MM.1S (cell line): ENCODE data around the gene RNF11.

Source experiments
- DNase-seq: peaks from one replicate; pipeline ENCODE4 v3.0.0-alpha.2; 2015
- H2AFZ ChIP-seq: fragments of 300-600 bp; sonication (generic); 2 replicates; pipeline ENCODE4 v1.6.0; 2016; ENCODE audit warnings: antibody characterized with exemption, low read length
- H3F3A ChIP-seq: fragments of 300-600 bp; sonication (generic); 2 replicates; pipeline ENCODE4 v1.6.1; 2016; ENCODE audit warnings: mild to moderate bottlenecking, antibody characterized with exemption, low read length, moderate library complexity, mixed read lengths; ENCODE audit not compliant: insufficient read depth
- H3K27ac ChIP-seq: fragments of 300-600 bp; sonication (generic); 2 replicates; pipeline ENCODE4 v1.5.1; 2016; ENCODE audit warnings: mild to moderate bottlenecking, low read length
- H3K27me3 ChIP-seq: fragments of 300-600 bp; sonication (generic); replicated peaks from 2 replicates; pipeline ENCODE4 v1.6.0; 2016; ENCODE audit warnings: low read length; ENCODE audit not compliant: insufficient read depth
- H3K36me3 ChIP-seq: fragments of 300-600 bp; sonication (generic); replicated peaks from 2 replicates; pipeline ENCODE4 v1.6.1; 2016; ENCODE audit warnings: mild to moderate bottlenecking, low read length, mixed read lengths; ENCODE audit not compliant: insufficient read depth
- H3K4me1 ChIP-seq: fragments of 300-600 bp; sonication (generic); 2 replicates; pipeline ENCODE4 v1.6.1; 2016; ENCODE audit warnings: low read length, mixed read lengths
- H3K4me2 ChIP-seq: fragments of 300-600 bp; sonication (generic); 2 replicates; pipeline ENCODE4 v1.6.0; 2016; ENCODE audit warnings: low read depth, low read length
- H3K4me3 ChIP-seq: fragments of 300-600 bp; sonication (generic); 2 replicates; pipeline ENCODE4 v1.5.1; 2016; ENCODE audit warnings: low read length, mixed read lengths
- H3K79me2 ChIP-seq: fragments of 300-600 bp; sonication (generic); 2 replicates; pipeline ENCODE4 v1.6.1; 2016; ENCODE audit warnings: mixed run types, low read length, mixed read lengths
- H3K9ac ChIP-seq: fragments of 300-600 bp; sonication (generic); 2 replicates; pipeline ENCODE4 v1.6.1; 2016; ENCODE audit warnings: low read length, mixed read lengths
- H3K9me2 ChIP-seq: fragments of 300-600 bp; sonication (generic); replicated peaks from 2 replicates; pipeline ENCODE4 v1.6.1; 2016; ENCODE audit warnings: mild to moderate bottlenecking, low read length, mixed read lengths; ENCODE audit not compliant: insufficient read depth
- H3K9me3 ChIP-seq: fragments of 300-600 bp; sonication (generic); replicated peaks from 2 replicates; pipeline ENCODE4 v1.6.1; 2016; ENCODE audit warnings: mild to moderate bottlenecking, low read length, mixed read lengths; ENCODE audit not compliant: insufficient read depth
- H4K20me1 ChIP-seq: fragments of 300-600 bp; sonication (generic); 2 replicates; pipeline ENCODE4 v1.6.1; 2016; ENCODE audit warnings: mild to moderate bottlenecking, low read length, moderate library complexity, mixed read lengths; ENCODE audit not compliant: insufficient read depth
- CTCF ChIP-seq: fragments of 300-600 bp; sonication (generic); IDR thresholded peaks from 2 replicates; pipeline ENCODE4 v1.5.1; 2016; ENCODE audit warnings: antibody characterized with exemption, low read length, mixed read lengths
- EZH2 ChIP-seq: fragments of 300-600 bp; sonication (generic); optimal IDR thresholded peaks from 2 replicates; pipeline ENCODE3; 2017; ENCODE audit warnings: low read depth, mild to moderate bottlenecking, antibody characterized with exemption, low read length, mixed read lengths
- EZH2phosphoT487 ChIP-seq: fragments of 300-600 bp; sonication (generic); IDR thresholded peaks from 2 replicates; pipeline ENCODE4 v1.6.1; 2018; ENCODE audit warnings: antibody characterized with exemption, low read length

The RNF11 gene

DNA sequence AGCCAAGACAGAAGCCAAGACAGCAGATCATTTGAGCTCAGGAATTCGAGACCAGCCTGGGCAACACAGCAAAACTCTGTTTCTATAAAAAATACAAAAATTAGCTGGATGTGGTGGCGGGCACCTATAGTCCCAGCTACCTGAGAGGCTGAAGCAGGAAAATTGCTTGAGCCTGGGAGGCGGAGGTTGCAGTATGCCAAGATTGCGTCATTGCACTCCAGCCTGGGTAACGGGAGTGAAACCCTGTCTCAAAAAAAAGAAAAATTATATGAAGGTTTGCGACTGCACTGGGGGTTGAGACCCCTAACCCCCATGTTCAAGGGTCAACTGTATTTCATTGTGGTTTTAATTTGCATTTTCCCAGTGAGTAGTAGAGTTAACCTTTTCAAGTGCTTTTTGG lies 16.3 kb downstream of the RNF11 start:
- peaks cover 10% of the 10 kb centered on the region for H4K20me1 ChIP-seq
- H3K79me2 ChIP-seq = peaks cover 92% of the 10 kb centered on the region

DNA sequence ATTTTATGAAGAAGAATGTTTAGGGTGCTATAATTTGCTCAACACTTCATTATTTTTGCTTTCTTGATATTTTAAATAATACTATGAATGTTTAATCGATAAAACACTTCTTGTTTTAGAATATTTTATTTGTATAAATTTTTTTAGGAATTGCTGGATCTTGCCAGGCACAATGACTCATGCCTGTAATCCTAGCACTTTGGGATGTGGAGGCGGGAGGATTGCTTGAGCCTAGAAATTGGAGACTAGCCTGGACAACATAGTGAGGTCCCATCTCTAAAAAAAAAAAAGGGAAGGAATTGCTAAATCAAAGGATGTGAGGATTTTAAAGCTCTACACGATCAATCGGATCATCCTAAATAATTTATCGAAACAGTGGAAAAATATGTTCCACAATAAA lies 17.6 kb downstream of the RNF11 start:
- Histone ChIP-seq H4K20me1 (peaks cover 10% of the 10 kb centered on the region), H3K9ac (no peak overlapping the region), H3K27me3 (no peaks in the 10 kb centered on the region), H2AFZ (no peak overlapping the region), H3F3A (no peaks in the 10 kb centered on the region), H3K4me3 (no peak overlapping the region), H3K79me2 (peaks cover 89% of the 10 kb centered on the region), H3K27ac (no peak overlapping the region), H3K9me2 (no peaks in the 10 kb centered on the region), H3K36me3 (0 out of 2 replicates have a peak, but pooled peaks cover 3% of the 10 kb centered on the region), H3K4me2 (no peak overlapping the region), H3K9me3 (no peaks in the 10 kb centered on the region), H3K4me1 (no peaks in the 10 kb centered on the region)
- DNase-seq = no peak
- no peak for TF ChIP-seq EZH2
- TF ChIP-seq CTCF = no peak
- TF ChIP-seq EZH2phosphoT487 = no peak

More for the DNA sequence above, 16.3 kb downstream of the RNF11 start:
- Histone ChIP-seq H3K9ac (no peak overlapping the region), H3K27ac (no peak overlapping the region), H3F3A (no peaks in the 10 kb centered on the region), H3K4me1 (no peaks in the 10 kb centered on the region), H3K4me2 (no peak overlapping the region), H3K9me2 (no peaks in the 10 kb centered on the region), H2AFZ (no peak overlapping the region), H3K27me3 (no peaks in the 10 kb centered on the region), H3K4me3 (no peak overlapping the region), H3K9me3 (no peaks in the 10 kb centered on the region), H3K36me3 (0 out of 2 replicates have a peak, but pooled peaks cover 3% of the 10 kb centered on the region)
- TF ChIP-seq EZH2 (no peak), EZH2phosphoT487 (no peak)
- DNase-seq = no peak

DNA sequence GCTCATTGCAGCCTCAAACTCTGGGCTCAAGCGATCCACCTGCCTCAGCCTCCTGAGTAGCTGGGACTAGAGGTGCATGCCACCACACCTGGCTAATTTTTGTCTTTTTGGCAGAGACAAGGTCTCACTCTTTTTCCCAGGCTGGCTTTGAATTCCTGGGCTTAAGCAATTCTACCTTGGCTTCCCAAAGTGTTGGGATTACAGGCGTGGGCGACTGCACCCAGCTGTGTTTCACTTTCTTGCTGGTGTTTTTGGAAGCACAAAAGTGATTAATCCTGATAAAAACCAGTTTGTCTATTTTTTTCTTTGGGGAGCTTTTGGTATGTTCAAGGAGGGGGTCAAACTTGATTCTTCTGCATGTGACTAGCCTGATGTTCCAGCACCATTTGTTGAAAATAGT lies 19.3 kb downstream of the RNF11 start:
- Histone ChIP-seq H3F3A (no peaks in the 10 kb centered on the region), H3K9me2 (no peaks in the 10 kb centered on the region), H4K20me1 (0 out of 2 replicates have a peak, but pooled peaks cover 4% of the 10 kb centered on the region), H3K9ac (no peak overlapping the region), H3K79me2 (peaks cover 89% of the 10 kb centered on the region), H3K27ac (no peak overlapping the region), H3K4me2 (no peak overlapping the region), H3K4me1 (no peaks in the 10 kb centered on the region), H2AFZ (no peak overlapping the region), H3K9me3 (no peaks in the 10 kb centered on the region), H3K4me3 (no peak overlapping the region), H3K27me3 (no peaks in the 10 kb centered on the region), H3K36me3 (no peaks in the 10 kb centered on the region)
- no peak for DNase-seq
- TF ChIP-seq EZH2 (no peak), CTCF (no peak), EZH2phosphoT487 (no peak)

GRCh38 chr1:51263147-51263877 lies 27.2 kb downstream of the RNF11 start:
- no peak overlapping the region for H3K9ac ChIP-seq
- no peak overlapping the region for H3K27ac ChIP-seq
- H4K20me1 ChIP-seq = no peaks in the 10 kb centered on the region
- no peak overlapping the region for H3K4me2 ChIP-seq
- no peaks in the 10 kb centered on the region for H3F3A ChIP-seq
- no peaks in the 10 kb centered on the region for H3K36me3 ChIP-seq
- H3K4me1 ChIP-seq = no peaks in the 10 kb centered on the region
- no peaks in the 10 kb centered on the region for H3K27me3 ChIP-seq
- no peaks in the 10 kb centered on the region for H3K9me3 ChIP-seq
- H3K4me3 ChIP-seq = no peak overlapping the region
- H3K79me2 ChIP-seq = peaks cover 87% of the 10 kb centered on the region
- H3K9me2 ChIP-seq = no peaks in the 10 kb centered on the region
- no peak for DNase-seq
- H2AFZ ChIP-seq = no peak overlapping the region
- TF ChIP-seq EZH2phosphoT487 (no peak), CTCF (no peak), EZH2 (no peak)
